Stimulated activated CD4-positive, alpha-beta T cell treated with anti-CD3 and anti-CD28 coated beads, TNF-alpha, amount 100 ng/mL, for 1 hour (primary cell): ENCODE measurements around the gene KISS1R.

Source experiments
- DNase-seq, 3 donors: peaks; one replicate each; pipeline ENCODE4 v3.0.0-alpha.2; 2020; ENCODE audit warnings: low read depth in 3 of 3, low spot score in 1 of 3

The KISS1R gene

GRCh38 chr19:919199-920050 lies 2.3 kb downstream of the KISS1R start:
- DNase-seq, result no peak

DNA sequence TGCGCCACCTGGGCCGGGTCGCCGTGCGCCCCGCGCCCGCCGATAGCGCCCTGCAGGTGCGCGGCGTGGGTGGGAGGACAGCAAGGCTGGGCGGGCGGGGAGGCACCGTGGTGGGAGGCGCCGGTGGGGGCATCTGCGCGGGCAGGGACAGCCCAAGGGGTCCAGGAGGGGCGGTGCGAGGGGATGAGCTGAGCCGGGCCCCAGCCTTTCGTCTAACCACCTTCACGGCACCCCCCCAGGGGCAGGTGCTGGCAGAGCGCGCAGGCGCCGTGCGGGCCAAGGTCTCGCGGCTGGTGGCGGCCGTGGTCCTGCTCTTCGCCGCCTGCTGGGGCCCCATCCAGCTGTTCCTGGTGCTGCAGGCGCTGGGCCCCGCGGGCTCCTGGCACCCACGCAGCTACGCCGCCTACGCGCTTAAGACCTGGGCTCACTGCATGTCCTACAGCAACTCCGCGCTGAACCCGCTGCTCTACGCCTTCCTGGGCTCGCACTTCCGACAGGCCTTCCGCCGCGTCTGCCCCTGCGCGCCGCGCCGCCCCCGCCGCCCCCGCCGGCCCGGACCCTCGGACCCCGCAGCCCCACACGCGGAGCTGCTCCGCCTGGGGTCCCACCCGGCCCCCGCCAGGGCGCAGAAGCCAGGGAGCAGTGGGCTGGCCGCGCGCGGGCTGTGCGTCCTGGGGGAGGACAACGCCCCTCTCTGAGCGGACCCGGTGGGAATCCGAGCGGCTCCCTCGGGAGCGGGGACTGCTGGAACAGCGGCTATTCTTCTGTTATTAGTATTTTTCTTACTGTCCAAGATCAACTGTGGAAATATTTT lies 3.1 kb downstream of the KISS1R start:
- DNase-seq, result peak in 2 of 3 donors; percentile 38 to 51

DNA sequence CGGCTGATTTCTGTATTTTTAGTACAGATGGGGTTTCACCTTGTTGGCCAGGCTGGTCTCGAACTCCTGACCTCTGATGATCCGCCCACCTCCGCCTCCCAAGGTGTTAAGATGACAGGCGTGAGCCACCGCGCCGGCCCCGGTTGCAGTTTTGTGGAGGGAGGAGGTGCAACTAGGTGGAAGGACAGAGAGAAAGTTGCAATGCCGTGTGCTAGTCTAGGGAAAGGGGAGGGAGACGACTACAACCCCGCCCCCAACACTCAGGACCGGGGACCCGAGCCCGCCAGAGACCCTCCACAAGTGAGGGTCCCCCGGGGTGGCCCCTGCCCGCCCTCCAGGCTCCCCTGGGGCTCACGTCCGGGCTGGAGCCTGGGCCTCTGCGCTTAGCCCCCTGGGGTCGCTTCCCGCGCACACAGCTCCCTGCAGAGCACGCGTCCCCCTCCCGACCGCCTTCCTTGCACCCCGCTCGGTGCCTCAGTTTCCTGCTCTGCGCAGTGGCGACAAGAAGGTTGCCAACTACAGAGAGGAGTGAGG lies 7.5 kb downstream of the KISS1R start:
- DNase-seq, result no peak

GRCh38 chr19:925087-925525 lies 8.0 kb downstream of the KISS1R start:
- DNase-seq, result no peak

- DNase-seq, result peak in 2 of 3 donors; percentile 49 to 68
Measured at GRCh38 chr19:925526-926322, 8.6 kb downstream of the KISS1R start, which contains the start of gene ARID3A. TSS of gene ARID3A (plus strand) at chr19:926035. CDS start at chr19:929529, 3,494 bp downstream.

DNA sequence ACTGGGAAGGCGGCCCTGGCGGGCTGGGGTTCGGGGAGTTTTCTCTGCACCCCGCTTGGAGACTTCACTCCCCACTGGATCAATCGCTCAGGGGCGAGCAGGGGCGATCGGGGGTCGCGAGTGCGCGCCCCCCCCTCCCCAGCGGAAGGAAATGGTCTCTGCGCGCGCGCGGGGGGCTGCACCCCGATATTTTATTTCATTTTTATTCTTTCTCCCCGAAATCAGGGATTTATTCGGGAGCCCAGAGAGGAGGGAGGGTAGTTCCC lies 9.1 kb downstream of the KISS1R start:
- DNase-seq, result no peak

- DNase-seq, result no peak
Measured at GRCh38 chr19:926589-927350, 9.6 kb downstream of the KISS1R start.

GRCh38 chr19:927351-927779 lies 10.2 kb downstream of the KISS1R start:
- DNase-seq, result no peak

DNA sequence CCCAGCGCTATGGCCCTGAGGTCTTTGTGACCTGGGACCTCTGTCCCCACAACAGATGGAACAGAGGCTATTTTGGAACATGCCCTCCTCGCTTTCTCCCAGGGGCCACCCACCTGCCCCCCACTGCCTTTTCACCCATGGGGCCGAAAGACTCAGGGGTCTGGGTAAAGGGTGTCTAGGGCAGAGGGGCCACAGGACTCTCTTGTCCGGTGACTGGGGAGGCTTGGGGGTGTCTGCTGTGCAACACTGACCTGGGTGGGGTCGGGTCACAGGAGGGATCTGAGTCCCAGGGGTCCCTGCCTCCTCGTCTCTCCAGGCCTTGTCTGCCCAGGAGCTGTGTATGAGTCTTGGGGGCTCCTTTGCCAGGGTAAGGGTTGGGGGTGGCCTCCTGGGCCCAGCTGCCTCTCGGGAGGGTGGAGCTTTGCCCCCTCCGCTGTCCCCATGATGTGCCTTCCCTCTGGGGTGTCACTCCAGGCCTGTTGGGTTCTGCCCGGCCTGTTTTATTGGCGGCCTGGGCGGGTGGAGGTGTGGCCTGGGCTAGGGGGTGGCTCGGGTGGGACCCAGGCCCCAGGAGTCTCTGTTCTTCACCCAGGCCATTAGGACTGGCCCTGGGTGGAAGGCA lies 10.8 kb downstream of the KISS1R start:
- DNase-seq, result no peak

DNA sequence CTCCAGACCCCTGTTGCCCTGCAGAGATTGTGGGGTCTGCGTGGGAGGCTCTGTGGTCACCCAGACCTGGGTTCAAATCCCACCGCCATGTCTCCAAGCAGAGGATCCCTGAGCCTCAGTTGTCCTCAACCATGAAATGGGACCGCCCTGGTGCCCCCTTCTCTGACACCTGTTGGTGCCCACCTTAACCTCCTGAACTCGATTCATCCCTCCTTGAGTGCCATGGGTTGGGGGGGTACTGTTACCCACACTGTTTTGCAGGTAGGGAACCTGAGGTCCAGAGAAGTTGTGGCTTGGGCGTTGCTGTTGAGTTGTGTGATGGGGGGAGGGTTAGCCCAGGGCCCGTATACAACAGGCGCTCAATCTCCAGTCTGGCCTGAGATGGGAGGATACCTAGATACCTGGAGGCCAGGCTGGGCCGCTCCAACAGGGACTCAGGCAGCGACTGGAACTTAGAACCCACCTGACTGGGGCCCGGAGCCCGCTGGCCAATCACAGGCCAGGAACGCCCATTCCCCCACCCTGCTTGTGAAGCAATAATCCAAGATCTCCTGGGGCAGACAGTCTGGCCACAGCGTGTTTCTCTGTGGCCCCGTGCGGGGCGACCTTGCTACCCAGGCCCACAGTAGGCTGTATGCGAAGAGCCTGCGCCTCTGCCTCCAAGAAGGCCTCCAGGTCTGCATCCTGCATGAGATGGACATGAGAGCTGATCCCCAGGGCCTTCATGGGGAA lies 11.5 kb downstream of the KISS1R start:
- DNase-seq, result no peak

DNA sequence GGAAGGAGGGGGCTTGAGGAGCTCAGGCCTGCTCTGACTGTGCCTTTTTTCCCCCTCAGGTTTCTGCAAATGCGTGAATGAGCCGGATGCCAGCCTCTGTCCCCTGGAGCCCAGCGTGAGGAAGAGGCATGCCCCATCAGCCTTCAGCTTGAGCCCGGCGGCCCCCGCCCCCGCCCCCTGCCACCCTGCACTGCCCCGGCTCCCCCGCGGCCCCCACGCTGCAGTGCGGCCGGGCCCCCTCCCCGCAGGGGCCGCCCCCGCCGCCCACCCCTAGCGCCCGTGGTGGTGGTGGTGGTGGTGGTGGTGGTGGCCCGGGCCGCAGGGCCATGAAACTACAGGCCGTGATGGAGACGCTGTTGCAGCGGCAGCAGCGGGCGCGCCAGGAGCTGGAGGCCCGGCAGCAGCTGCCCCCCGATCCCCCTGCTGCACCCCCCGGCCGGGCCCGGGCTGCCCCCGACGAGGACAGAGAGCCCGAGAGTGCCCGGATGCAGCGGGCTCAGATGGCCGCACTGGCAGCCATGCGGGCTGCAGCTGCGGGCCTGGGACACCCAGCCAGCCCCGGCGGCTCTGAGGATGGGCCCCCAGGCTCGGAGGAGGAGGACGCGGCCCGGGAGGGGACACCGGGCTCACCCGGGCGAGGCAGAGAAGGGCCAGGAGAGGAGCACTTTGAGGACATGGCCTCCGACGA lies 12.2 kb downstream of the KISS1R start:
- no peak for DNase-seq

DNA sequence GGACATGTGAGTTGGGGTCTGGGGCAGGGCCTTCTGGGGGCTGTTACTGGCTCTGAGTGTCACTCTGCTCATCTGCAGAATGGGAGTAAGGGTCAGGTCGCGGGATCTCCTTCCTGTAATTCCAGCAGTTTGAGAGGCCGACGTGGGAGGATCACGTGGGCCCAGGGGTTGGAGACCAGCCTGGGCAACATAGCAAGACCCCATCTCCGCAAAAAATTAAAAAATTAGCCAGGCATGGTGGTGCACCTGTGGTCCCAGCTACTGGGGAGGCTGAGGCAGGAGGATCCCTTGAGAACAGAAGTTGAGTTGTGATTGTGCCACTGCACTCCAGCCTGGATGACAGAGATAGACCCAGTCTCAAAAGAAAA lies 12.7 kb downstream of the KISS1R start:
- no peak for DNase-seq

- DNase-seq, result no peak
Measured at GRCh38 chr19:931860-932647, 14.9 kb downstream of the KISS1R start.

DNA sequence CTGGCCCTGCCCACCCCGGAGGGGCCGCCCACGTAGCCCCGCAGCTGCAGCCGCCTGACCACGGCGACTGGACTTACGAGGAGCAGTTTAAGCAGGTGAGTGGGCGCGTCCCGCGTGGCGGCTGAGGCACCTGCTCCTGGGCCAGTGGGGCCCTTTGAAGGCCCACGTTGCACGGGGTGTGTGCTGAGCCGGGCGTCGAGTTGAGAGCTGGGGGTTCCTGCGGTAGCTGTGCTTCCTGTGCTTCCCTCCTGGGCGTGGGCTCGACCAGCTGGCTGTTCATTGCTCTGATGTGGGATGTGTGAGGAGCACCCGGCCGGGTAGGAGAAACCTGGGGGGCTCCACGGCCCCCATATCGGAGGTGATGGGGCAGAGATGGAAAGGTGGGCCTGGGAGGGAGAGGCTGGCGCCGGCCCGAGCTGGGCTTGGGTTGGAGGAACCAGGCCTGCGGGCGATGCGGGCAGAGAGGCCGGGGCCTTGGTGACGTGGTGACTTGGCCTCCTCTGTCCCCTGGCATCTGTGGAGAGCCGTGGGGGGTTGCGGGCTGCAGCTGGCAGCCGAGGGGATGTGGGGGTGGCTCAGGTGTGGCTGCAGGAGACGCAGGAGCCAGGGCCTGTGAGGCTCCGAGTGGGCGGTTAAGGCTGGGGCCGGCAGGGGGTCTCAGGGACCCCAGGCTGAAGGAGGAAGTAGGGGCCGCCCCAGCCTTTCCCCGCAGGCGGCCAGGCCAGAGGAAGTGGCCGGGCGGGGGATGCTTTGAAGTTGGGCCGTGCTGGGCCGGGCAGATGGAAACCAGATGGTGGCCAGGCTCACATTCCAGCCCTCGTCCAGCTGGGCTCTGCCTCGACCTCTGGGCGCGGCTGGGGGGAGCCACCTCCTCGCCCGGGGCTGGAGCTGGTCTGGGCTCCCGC lies 15.8 kb downstream of the KISS1R start:
- DNase-seq, result no peak

- DNase-seq, result no peak
Measured at GRCh38 chr19:933553-933882, 16.4 kb downstream of the KISS1R start.

DNA sequence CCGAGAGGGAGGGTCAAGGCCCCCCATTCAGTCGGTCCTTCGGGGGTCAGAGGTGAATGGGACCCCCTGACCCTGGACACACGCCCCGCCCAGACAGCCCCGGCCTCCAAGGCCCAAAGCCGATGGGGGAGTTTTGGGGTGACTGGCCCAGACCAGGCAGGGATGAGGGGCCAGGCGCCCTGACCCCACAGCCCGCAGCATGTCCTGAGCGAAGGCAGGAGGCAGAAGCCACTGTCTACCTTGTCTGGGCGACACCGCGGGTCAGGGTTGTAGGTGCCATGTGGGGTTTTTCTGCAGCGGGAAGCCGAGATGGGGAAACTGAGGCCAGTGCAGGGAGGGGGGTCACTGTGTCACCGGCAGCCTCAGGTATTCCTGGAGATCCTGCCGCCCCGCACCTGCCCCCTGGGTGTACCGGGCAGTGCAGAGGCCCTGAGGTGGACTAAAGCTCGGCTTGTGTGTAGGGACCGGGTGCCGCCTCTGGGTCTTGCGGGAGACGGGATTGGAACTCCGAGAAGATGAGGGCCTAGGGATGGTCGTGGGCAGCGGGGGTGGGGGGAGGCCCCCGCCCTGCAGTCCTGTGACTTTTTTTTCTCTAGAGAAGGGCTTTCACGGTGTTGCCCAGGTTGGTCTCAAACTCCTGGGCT lies 17.2 kb downstream of the KISS1R start:
- no peak for DNase-seq
